UCSD-AML1 (cell line): ENCODE measurements around the gene PID1.

Experiments
- DNase-seq: peaks from one replicate; lab custom pipeline; 2025; ENCODE audit not compliant: unreplicated experiment; lab: John Stamatoyannopoulos, UW

Gene PID1

GRCh38 chr2:229033816-229034215 lies 237.3 kb downstream of the PID1 start:
- DNase-seq: no peak

DNA sequence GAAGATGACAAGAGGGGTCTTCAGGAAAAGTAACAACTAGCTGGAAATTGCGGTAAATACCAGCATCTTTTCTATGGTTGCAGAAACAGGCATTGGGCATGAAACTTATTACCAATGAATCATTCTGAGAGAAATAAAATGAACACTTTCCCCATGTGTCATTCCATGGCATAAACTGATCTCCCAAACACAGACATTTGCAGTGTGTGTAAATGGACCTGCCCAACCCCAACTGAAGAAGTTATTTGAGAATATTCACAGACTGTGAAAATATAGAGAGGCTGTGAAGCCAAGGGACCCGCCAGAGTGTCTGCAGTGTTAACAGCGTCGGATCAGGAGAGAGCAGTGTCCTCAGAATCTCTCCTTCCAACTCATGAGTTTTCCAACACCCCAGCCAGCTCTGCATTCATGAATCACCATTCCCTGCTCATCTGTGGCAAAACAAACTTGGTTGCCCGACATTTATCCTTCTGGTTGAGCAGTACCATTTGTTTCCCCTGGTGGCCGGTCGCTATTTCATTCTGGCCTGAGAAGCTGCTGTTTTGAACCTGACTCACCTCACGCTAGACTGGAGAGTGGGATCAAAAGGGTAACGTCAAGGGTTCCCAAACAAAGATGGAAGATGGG lies 238.4 kb downstream of the PID1 start:
- no peak for DNase-seq

DNA sequence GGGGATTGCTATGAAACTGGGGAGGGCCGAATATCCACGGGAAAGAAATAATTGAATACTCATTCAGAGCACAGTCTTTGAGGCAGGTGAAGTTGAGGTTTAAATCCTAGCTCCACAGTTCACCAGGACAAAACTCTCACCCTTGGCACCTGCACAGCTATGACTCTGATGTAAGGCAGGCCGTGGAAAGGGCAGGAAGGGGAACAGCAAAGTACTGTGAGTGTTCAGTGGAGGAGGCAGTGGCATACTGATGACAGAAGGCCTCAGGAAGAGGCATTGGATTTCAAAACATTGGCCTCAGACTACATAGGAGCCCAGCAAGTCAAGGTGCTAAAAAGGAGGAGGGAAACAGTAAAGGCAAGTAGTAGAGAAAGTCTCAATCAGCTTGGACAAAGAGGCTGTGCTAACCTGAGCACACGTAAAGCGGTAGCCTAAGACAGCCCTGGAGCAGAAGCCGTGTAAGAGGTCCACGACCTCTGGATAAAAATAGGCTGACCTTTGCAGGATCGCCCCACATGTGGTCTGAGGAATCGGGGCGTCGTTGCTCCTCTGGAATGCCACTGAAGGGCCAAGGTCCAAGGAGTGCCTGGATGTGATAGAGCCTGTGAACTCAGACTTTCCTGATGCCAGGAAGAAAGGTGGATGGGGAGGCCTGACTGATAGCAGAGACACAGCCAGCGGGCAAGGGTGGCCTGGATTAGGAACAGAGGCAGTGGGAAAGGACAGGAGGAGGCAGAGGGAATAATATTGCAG lies 243.6 kb downstream of the PID1 start:
- no peak for DNase-seq

GRCh38 chr2:229025653-229026052 lies 245.4 kb downstream of the PID1 start:
- no peak for DNase-seq

DNA sequence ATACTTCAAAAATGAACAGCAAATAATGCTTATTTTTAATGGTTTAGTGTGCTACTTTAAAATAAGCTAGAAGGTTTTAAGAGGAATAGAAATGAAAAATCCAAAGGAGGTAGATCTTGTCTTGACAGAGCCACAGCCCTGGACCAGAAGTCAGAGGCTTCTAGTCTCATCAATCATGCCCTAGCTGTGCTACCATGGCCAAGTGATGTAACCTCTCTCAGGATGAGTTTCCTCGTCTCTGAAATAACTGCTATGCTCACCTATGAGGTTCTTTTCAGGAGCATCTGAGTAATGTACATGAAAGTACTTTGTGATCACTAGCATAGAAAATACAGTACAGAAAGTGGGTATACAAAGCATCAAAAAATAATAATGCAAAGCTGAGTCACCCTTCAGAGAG lies 248.4 kb downstream of the PID1 start:
- no peak for DNase-seq

DNA sequence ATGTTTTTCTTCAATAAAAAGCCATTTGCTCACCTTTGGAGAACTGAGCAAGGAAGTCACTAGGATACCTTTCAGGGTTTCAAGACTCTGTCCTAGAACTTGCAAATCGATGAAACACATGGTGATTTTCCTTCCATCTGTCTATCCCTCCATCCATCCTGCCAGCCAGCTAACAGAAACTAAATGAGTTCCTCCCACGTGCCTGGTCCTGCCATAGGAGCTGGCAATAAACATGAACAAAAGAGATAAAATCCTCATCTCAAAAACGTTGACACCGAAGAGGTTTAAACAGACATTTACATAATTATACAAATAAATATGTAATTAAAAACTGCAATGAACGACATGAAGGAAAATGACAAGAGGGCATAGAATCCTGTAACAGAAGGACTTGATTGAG lies 249.0 kb downstream of the PID1 start:
- DNase-seq: no peak

GRCh38 chr2:229009816-229010215 lies 261.3 kb downstream of the PID1 start:
- DNase-seq: no peak

DNA sequence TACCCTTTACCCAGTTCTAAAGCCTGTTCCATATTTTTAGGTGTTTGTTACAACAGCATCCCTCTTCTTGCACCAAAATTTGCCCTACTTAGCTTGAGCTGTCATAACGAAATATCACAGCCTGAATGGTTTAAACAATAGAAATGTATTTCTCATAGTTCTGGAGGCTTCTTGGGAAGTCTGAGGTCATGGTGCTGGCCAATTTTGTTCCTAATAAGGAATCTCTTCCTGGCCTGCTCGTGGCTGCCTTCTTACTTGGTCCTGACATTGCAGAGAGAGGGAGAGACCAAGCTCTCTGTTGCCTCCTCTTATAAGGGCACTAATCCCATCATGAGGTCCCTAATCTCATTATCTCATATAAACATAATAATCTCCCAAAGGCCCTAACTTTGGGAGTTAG lies 267.8 kb downstream of the PID1 start:
- DNase-seq: no peak

GRCh38 chr2:229001196-229001595 lies 269.9 kb downstream of the PID1 start:
- DNase-seq: no peak

DNA sequence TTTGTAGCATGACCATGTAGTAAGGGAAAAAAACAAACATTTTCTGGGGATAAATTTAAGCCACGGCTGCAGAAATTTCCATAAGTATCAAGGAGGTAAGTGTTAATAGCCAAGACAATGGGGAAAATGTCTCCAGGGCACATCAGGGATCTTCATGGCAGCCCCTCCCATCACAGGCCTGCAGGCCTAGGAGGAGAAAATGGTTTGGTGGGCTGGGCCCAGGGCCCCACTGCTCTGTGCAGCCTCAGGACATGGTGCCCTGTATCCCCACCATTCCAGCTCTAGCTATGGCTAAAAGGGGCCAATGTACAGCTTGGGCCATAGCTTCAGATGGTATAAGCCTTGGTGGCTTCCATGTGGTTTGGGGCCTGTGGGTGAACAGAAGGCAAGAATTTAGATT lies 271.8 kb downstream of the PID1 start:
- no peak for DNase-seq

- no peak for DNase-seq
These were observed 282.3 kb downstream of the PID1 start for GRCh38 chr2:228988786-228989185.

GRCh38 chr2:228987441-228988155 lies 283.5 kb downstream of the PID1 start:
- DNase-seq: no peak

- no peak for DNase-seq
These were observed 284.1 kb downstream of the PID1 start for GRCh38 chr2:228986961-228987360.

DNA sequence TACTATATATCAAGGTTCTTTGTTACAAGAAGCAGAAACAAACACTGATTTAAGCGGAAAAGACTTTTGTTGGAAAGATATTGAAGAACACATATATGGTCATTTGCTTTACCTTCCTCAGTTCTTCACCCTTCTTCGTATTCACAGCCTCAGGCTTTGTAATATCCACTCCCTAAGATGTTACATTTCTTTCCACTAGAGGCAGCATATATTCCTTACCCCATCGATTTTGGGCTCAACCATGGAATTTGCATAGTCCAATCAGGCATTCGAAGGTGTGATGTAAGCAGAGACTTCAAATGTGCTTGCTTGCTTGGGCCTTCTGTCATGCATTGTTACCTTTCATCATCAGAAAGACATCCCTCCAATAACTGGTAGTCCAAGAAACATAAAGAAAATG lies 287.4 kb downstream of the PID1 start:
- DNase-seq: no peak

GRCh38 chr2:228974169-228974568 lies 296.9 kb downstream of the PID1 start:
- DNase-seq: no peak
